CD4-positive, alpha-beta T cell treated with Interleukin-12 subunit alpha and Interleukin-12 subunit beta, for 1 hour (primary cell): Measurements from ENCODE around the gene ATP6V1B1.

Source experiments
- DNase-seq: peaks from one replicate; pipeline ENCODE4 v3.0.0-alpha.2; 2020

The ATP6V1B1 gene

GRCh38 chr2:70902067-70902442 lies 33.6 kb upstream of the ATP6V1B1 start:
- no peak for DNase-seq

- DNase-seq: no peak
Observed at GRCh38 chr2:70902579-70902978, 33.1 kb upstream of the ATP6V1B1 start.

- DNase-seq: no peak
Observed at GRCh38 chr2:70903171-70903570, 32.5 kb upstream of the ATP6V1B1 start.

- DNase-seq: no peak
Observed at GRCh38 chr2:70903641-70904340, 31.9 kb upstream of the ATP6V1B1 start.

- no peak for DNase-seq
Observed at GRCh38 chr2:70904371-70905216, 31.1 kb upstream of the ATP6V1B1 start.

GRCh38 chr2:70905443-70906421 lies 30.0 kb upstream of the ATP6V1B1 start:
- DNase-seq: no peak

- DNase-seq: no peak
Observed at GRCh38 chr2:70906439-70907005, 29.2 kb upstream of the ATP6V1B1 start.

GRCh38 chr2:70907130-70908057 lies 28.3 kb upstream of the ATP6V1B1 start:
- DNase-seq: no peak

- DNase-seq: no peak
Observed at GRCh38 chr2:70916291-70916690, 19.4 kb upstream of the ATP6V1B1 start.

GRCh38 chr2:70918016-70918415 lies 17.7 kb upstream of the ATP6V1B1 start:
- DNase-seq: no peak

- DNase-seq: peak; percentile 64
Observed at GRCh38 chr2:70919672-70920366, 15.9 kb upstream of the ATP6V1B1 start.

- DNase-seq: no peak
Observed at GRCh38 chr2:70920367-70920715, 15.4 kb upstream of the ATP6V1B1 start.

- no peak for DNase-seq
Observed at GRCh38 chr2:70921031-70921430, 14.7 kb upstream of the ATP6V1B1 start.

- DNase-seq: no peak
Observed at GRCh38 chr2:70921839-70922234, 13.9 kb upstream of the ATP6V1B1 start.

- no peak for DNase-seq
Observed at GRCh38 chr2:70922235-70923234, 13.2 kb upstream of the ATP6V1B1 start.

GRCh38 chr2:70923378-70924015 lies 12.2 kb upstream of the ATP6V1B1 start:
- DNase-seq: no peak

GRCh38 chr2:70926042-70926441 lies 9.7 kb upstream of the ATP6V1B1 start:
- DNase-seq: no peak

GRCh38 chr2:70927138-70927537 lies 8.6 kb upstream of the ATP6V1B1 start:
- no peak for DNase-seq

GRCh38 chr2:70927641-70928040 lies 8.1 kb upstream of the ATP6V1B1 start:
- no peak for DNase-seq
